K562 (cell line): ENCODE measurements around the gene CCDC178. TPM values are rescaled to one million over a fixed set of nuclear protein-coding genes. Genes with fewer than 3 reads are reported as not detected.

ENCODE experiments used
- ATAC-seq: fragments of 200-7000 bp; cut with Tn5 transposase; 3 replicates; pipeline ENCODE4 v1.9.1; 2020; ENCODE audit warnings: moderate library complexity
- BruUV-seq: library from RNA; stranded (reverse); fragments of 400-500 nt; replicated peaks from 2 replicates; lab custom pipeline; 2021; lab: Mats Ljungman, UMichigan
- CTCF ChIA-PET: fragments of 300-600 bp; formaldehyde crosslinking; extraction: SDS; loops from one replicate; lab custom pipeline; 2021; ENCODE audit warnings: low intra/inter-chr PET ratio; lab: Yijun Ruan, JAX
- POLR2A ChIA-PET: fragments of 300-600, 350-650 bp; sonication (Branson Sonifier 250); formaldehyde crosslinking; extraction: SDS; loops from one replicate; lab custom pipeline; 2021; ENCODE audit warnings: antibody characterized with exemption, inconsistent platforms; lab: Yijun Ruan, JAX
- DNase-seq, 4 experiments: peaks; one replicate each; pipeline versions ENCODE4 v3.0.0 to v3.0.0-alpha.2; 2011 to 2018; ENCODE audit warnings: low spot score in 3 of 4, mixed read lengths in 3 of 4; ENCODE audit errors: extremely low read depth in 1 of 4
- FAIRE-seq: peaks from 2 replicates; lab custom pipeline; 2011; peaks lifted over from hg19 to GRCh38; lab: Jason Lieb, UNC
- H2AFZ ChIP-seq: 2 replicates; pipeline ENCODE4 v1.6.0; 2011; ENCODE audit warnings: low read depth, low read length, control low read depth, inconsistent platforms
- H3K27ac ChIP-seq: fragments of 200-600 bp; 3 replicates; pipeline ENCODE4 v1.8.0; 2011; ENCODE audit warnings: low read depth, mild to moderate bottlenecking, control low read depth, inconsistent platforms, low read length, moderate library complexity, mixed read lengths; ENCODE audit errors: extremely low read depth
- H3K27me3 ChIP-seq, 2 experiments: fragments of 300-600 bp in 1 of 2; 2 replicates in 1 of 2; 3 replicates in 1 of 2; pipeline versions ENCODE4 v1.6.0 to v1.8.0; 2011; ENCODE audit warnings: inconsistent platforms in 2 of 2, low read length in 2 of 2, mild to moderate bottlenecking in 1 of 2, mixed read lengths in 1 of 2, moderate library complexity in 1 of 2; ENCODE audit not compliant: control insufficient read depth in 2 of 2, insufficient read depth in 2 of 2
- H3K36me3 ChIP-seq: fragments of 300-600 bp; 3 replicates; pipeline ENCODE4 v1.8.0; 2011; ENCODE audit warnings: mild to moderate bottlenecking, low read length, inconsistent platforms; ENCODE audit not compliant: control insufficient read depth, insufficient read depth
- H3K4me1 ChIP-seq, 2 experiments: fragments of 200-600 bp in 1 of 2; replicated peaks in 1 of 2; 2 replicates in 1 of 2; 3 replicates in 1 of 2; pipeline versions ENCODE4 v1.5.1 to v1.8.0; 2011; ENCODE audit warnings: inconsistent platforms in 2 of 2, low read length in 2 of 2, mild to moderate bottlenecking in 1 of 2, mixed read lengths in 1 of 2, moderate library complexity in 1 of 2; ENCODE audit not compliant: control insufficient read depth in 2 of 2, insufficient read depth in 2 of 2
- H3K4me2 ChIP-seq: 2 replicates; pipeline ENCODE4 v1.6.1; 2011; ENCODE audit warnings: low read length, control low read depth, inconsistent platforms, mixed read lengths; ENCODE audit not compliant: insufficient read depth
- H3K4me3 ChIP-seq: fragments of 200-600 bp; sonication (generic), shearing (Covaris generic); 2 replicates; pipeline ENCODE4 v1.5.1; 2016; ENCODE audit warnings: control low read depth, inconsistent platforms
- H3K79me2 ChIP-seq: fragments of 200-600 bp; 3 replicates; pipeline ENCODE4 v1.8.0; 2011; ENCODE audit warnings: low read length, inconsistent platforms; ENCODE audit not compliant: control insufficient read depth, insufficient read depth
- H3K9ac ChIP-seq, 2 experiments: 2 replicates each; pipeline versions ENCODE4 v1.6.0 to v1.6.1; 2011; ENCODE audit warnings: low read depth in 2 of 2, low read length in 2 of 2, control low read depth in 1 of 2, inconsistent platforms in 1 of 2, mild to moderate bottlenecking in 1 of 2, mixed read lengths in 1 of 2; ENCODE audit not compliant: insufficient read depth in 1 of 2
- H3K9me1 ChIP-seq: one replicate; pipeline ENCODE4 v1.6.0; 2011; ENCODE audit warnings: inconsistent platforms, mild to moderate bottlenecking, low read length, moderate library complexity; ENCODE audit not compliant: control insufficient read depth, insufficient read depth
- H3K9me3 ChIP-seq: replicated peaks from 2 replicates; pipeline ENCODE4 v1.5.1; 2011; ENCODE audit warnings: low read depth, low read length, inconsistent platforms; ENCODE audit not compliant: control insufficient read depth, insufficient read depth
- H4K20me1 ChIP-seq: replicated peaks from 2 replicates; pipeline ENCODE4 v1.6.1; 2011; ENCODE audit warnings: low read length, inconsistent platforms, mixed read lengths; ENCODE audit not compliant: control insufficient read depth, insufficient read depth
- GABPB2 ChIP-seq: fragments of 250-450 bp; sonication (Bioruptor Pico); conservative IDR thresholded peaks from 2 replicates; pipeline ENCODE4 v1.5.1; 2021; ENCODE audit warnings: mild to moderate bottlenecking
- MECOM ChIP-seq: fragments of 250-450 bp; sonication (Bioruptor Pico); IDR thresholded peaks from 2 replicates; pipeline ENCODE4 v1.8.0; 2022; ENCODE audit warnings: inconsistent platforms
- NFE2 ChIP-seq: IDR thresholded peaks from 2 replicates; pipeline ENCODE4 v1.6.1; 2014; ENCODE audit warnings: antibody characterized with exemption, low read depth
- ZNF121 ChIP-seq: sonication (generic); formaldehyde crosslinking; conservative IDR thresholded peaks from 2 replicates; pipeline ENCODE4 v1.8.0; 2022; ENCODE audit warnings: missing genetic modification reagents
- ZNF165 ChIP-seq: fragments of 250-450 bp; sonication (Bioruptor Pico); IDR thresholded peaks from 2 replicates; pipeline ENCODE4 v1.4.0; 2020; ENCODE audit warnings: borderline replicate concordance
- ZZZ3 ChIP-seq: fragments of 450-650 bp; IDR thresholded peaks from 2 replicates; pipeline ENCODE4 v1.6.1; 2016; ENCODE audit warnings: antibody characterized with exemption, mild to moderate bottlenecking, moderate library complexity
- WGBS: fragments of 100-300 bp; shearing (Covaris generic); methylation state at CpG from one replicate; pipeline ENCODE4 v1.1.6; 2016; ENCODE audit warnings: low coverage, mixed read lengths; ENCODE audit not compliant: insufficient coverage; ENCODE audit errors: missing lambda C conversion rate; 5-methylcytosine and 5-hydroxymethylcytosine counted together
- in situ Hi-C: fragments of 300-500 bp; cut with MboI; formaldehyde crosslinking; loops from 4 replicates; pipeline ENCODE4 v1.15.0; 2018; ENCODE audit warnings: inconsistent platforms, mixed read lengths
- intact Hi-C: fragments of 100-400 bp; cut with micrococcal nuclease; formaldehyde crosslinking; loops from 2 replicates; pipeline ENCODE4 v1.14.2; 2022
- polyA plus RNA-seq, 8 experiments: library from polyadenylated mRNA; depleted of rRNA in 4 of 8; stranded (reverse) in 5 of 8; unstranded in 3 of 8; fragments of >200 nt; fragmentation: Nextera tagmentation in 2 of 8; fragmentation: Illumina TruSeq in 1 of 8; extraction: Ambion mirVana in 2 of 8; extraction: Trizol in 1 of 8; gene quantifications; 2 replicates each; pipeline versions ENCODE4 v1.2.1 to v1.2.3, GENCODE V29; 2011 to 2014; ENCODE audit warnings: inconsistent platforms in 1 of 8, missing spikeins in 1 of 8
- total RNA-seq, 7 experiments: library from RNA; depleted of rRNA in 6 of 7; stranded (reverse); fragments of >200 nt in 6 of 7; fragmentation: Illumina TruSeq in 2 of 7; extraction: Trizol in 2 of 7; gene quantifications; 2 replicates each; pipeline versions ENCODE4 v1.2.1 to v1.2.3, GENCODE V29; 2011 to 2021; ENCODE audit warnings: low replicate concordance in 1 of 7
- TF ChIP-seq, protein P1 (sequence below): fragments of 450-650 bp; formaldehyde crosslinking; IDR thresholded peaks from 2 replicates; pipeline ENCODE4 v1.4.0; 2022; ENCODE audit warnings: missing genetic modification characterization

The CCDC178 gene
- total and polyA plus RNA-seq, 9 of the 15 experiments (the other 6 are each of a cell fraction or from before 2014, with no cell fraction given) = 0.12 to 0.47 (median 0.15) TPM; not detected in 6

GRCh38 chr18:32934201-32934600 lies 506.3 kb downstream of the CCDC178 start:
- H2AFZ ChIP-seq = no peak overlapping the region
- no peaks in the 10 kb centered on the region for H3K27me3 ChIP-seq
- H4K20me1 ChIP-seq = no peaks in the 10 kb centered on the region
- no peaks in the 10 kb centered on the region for H3K36me3 ChIP-seq
- no peak overlapping the region for H3K4me2 ChIP-seq
- in situ Hi-C loops = no loop called here
- no peak overlapping the region for H3K27ac ChIP-seq
- WGBS = 1% methylated on average over 4 of the region's 4 CpGs
- no peaks in the 10 kb centered on the region for H3K9me1 ChIP-seq
- H3K79me2 ChIP-seq = no peaks in the 10 kb centered on the region
- H3K9me3 ChIP-seq = no peaks in the 10 kb centered on the region
- ChIA-PET CTCF (no interaction called here), POLR2A (no interaction called here)
- H3K9ac ChIP-seq = no peak overlapping the region
- ATAC-seq (no peak), DNase-seq (no peak), FAIRE-seq (no peak)
- H3K4me3 ChIP-seq = no peak overlapping the region
- no TSS peak for BruUV-seq
- no peaks in the 10 kb centered on the region for H3K4me1 ChIP-seq
- TF ChIP-seq NFE2 = no peak
- TF ChIP-seq ZZZ3 = no peak
- no peak for TF ChIP-seq ZNF121
- no peak for TF ChIP-seq GABPB2
- TF ChIP-seq, protein P1, sequence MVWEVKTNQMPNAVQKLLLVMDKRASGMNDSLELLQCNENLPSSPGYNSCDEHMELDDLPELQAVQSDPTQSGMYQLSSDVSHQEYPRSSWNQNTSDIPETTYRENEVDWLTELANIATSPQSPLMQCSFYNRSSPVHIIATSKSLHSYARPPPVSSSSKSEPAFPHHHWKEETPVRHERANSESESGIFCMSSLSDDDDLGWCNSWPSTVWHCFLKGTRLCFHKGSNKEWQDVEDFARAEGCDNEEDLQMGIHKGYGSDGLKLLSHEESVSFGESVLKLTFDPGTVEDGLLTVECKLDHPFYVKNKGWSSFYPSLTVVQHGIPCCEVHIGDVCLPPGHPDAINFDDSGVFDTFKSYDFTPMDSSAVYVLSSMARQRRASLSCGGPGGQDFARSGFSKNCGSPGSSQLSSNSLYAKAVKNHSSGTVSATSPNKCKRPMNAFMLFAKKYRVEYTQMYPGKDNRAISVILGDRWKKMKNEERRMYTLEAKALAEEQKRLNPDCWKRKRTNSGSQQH = no peak
- TF ChIP-seq ZNF165 (CRISPR knock-in tag) = no peak
- TF ChIP-seq MECOM (CRISPR knock-in tag) = no peak
- TF ChIP-seq, all 486 proteins: peak for 0
- intact Hi-C loops = no loop called here
